ENCODE results near the gene ELL2.

DNA sequence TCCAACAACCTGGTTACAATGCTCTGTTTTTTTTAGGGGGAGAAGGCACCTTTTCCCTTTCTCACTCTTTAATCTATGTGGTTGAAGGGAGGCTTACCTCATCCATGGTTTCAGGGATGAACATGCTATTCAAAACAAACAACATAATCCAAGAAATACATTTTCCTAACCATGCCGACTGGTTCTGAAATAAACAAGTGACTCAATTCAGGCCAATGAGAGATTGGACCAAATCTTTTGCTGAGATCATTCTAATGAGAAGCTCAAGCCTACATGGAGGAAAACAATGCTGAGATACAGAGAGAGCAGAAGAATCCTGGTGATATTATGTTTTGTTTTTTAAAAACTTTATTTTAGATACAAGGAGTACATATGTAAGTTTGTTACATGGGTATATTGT lies 46.8 kb upstream of the ELL2 start:
- TF ChIP-seq, protein P1, sequence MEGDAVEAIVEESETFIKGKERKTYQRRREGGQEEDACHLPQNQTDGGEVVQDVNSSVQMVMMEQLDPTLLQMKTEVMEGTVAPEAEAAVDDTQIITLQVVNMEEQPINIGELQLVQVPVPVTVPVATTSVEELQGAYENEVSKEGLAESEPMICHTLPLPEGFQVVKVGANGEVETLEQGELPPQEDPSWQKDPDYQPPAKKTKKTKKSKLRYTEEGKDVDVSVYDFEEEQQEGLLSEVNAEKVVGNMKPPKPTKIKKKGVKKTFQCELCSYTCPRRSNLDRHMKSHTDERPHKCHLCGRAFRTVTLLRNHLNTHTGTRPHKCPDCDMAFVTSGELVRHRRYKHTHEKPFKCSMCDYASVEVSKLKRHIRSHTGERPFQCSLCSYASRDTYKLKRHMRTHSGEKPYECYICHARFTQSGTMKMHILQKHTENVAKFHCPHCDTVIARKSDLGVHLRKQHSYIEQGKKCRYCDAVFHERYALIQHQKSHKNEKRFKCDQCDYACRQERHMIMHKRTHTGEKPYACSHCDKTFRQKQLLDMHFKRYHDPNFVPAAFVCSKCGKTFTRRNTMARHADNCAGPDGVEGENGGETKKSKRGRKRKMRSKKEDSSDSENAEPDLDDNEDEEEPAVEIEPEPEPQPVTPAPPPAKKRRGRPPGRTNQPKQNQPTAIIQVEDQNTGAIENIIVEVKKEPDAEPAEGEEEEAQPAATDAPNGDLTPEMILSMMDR (IDR thresholded peaks at IDR 0.05 in 8 of 11, conservative IDR thresholded peaks at IDR 0.05 in 3 of 11): no peak
- TF ChIP-seq POLR2A (IDR thresholded peaks at IDR 0.05) (no peak), POLR2AphosphoS5 (IDR thresholded peaks at IDR 0.05) (no peak)
